Stimulated activated naive B cell treated with anti-CD40 and anti-IgM and Interleukin-4, amounts not matched to agents 10 μg/mL and 1 μg/mL and 100 μg/mL, for 72 hours (primary cell): ENCODE results near the gene GARRE1.
A peak's percentile ranks its signal among the peaks of the same experiment; 100 is the strongest.
"Not testable (repeated sequence)": the region's sequence is repeated elsewhere in the genome, so short reads cannot be mapped to it uniquely, and the experiment has no call there.

Experiments used
- ATAC-seq, 2 donors: fragments of 150-1000 bp; cut with Tn5 transposase; replicated peaks; 2 replicates each; pipeline ENCODE4 v1.10.0; 2021; ENCODE audit warnings: moderate library complexity in 1 of 2
- DNase-seq: peaks from one replicate; pipeline ENCODE4 v3.0.0; 2021
- H3K27ac Mint-ChIP-seq: one replicate; pipeline ENCODE4 v1.8.0; 2022; ENCODE audit warnings: mild to moderate bottlenecking, mixed read lengths
- H3K27me3 Mint-ChIP-seq, 2 donors: one replicate each; pipeline ENCODE4 v1.8.0; 2022; ENCODE audit warnings: mixed read lengths in 2 of 2
- H3K36me3 Mint-ChIP-seq, 2 donors: one replicate each; pipeline ENCODE4 v1.8.0; 2022; ENCODE audit warnings: mixed read lengths in 2 of 2, mild to moderate bottlenecking in 1 of 2
- H3K4me1 Mint-ChIP-seq, 2 donors: one replicate each; pipeline ENCODE4 v1.8.0; 2022; ENCODE audit warnings: mixed read lengths in 2 of 2, mild to moderate bottlenecking in 1 of 2
- H3K4me3 Mint-ChIP-seq, 2 donors: one replicate each; pipeline ENCODE4 v1.8.0; 2022; ENCODE audit warnings: mild to moderate bottlenecking in 2 of 2, mixed read lengths in 2 of 2, moderate library complexity in 1 of 2
- H3K9me3 Mint-ChIP-seq, 2 donors: one replicate each; pipeline ENCODE4 v1.8.0; 2022; ENCODE audit warnings: mixed read lengths in 2 of 2, mild to moderate bottlenecking in 1 of 2

GARRE1 gene

GRCh38 chr19:34277244-34277643 is 22.9 kb downstream of the GARRE1 start:
- Mint-ChIP-seq H3K9me3 (no peaks in the 10 kb centered on the region), H3K36me3 (peaks cover 12 to 27% of the 10 kb centered on the region in 2 donors), H3K4me1 (peaks cover 29 to 59% of the 10 kb centered on the region in 2 donors), H3K27ac (peak overlapping the region; percentile 38), H3K4me3 (no peak overlapping the region), H3K27me3 (no peaks in the 10 kb centered on the region)
- ATAC-seq = no peak
- no peak for DNase-seq

- no peaks in the 10 kb centered on the region for H3K9me3 Mint-ChIP-seq
- no peak overlapping the region for H3K4me3 Mint-ChIP-seq
- DNase-seq (no peak), ATAC-seq (no peak)
- no peaks in the 10 kb centered on the region for H3K27me3 Mint-ChIP-seq
- peaks cover 22 to 56% of the 10 kb centered on the region in 2 donors for H3K4me1 Mint-ChIP-seq
- H3K27ac Mint-ChIP-seq = peak overlapping the region; percentile 71
- peaks cover 12 to 22% of the 10 kb centered on the region in 2 donors for H3K36me3 Mint-ChIP-seq
Observed at GRCh38 chr19:34278783-34279182, 24.4 kb downstream of the GARRE1 start.

- not testable (repeated sequence) for H3K27me3 Mint-ChIP-seq, ATAC-seq, H3K27ac Mint-ChIP-seq, H3K4me3 Mint-ChIP-seq, H3K9me3 Mint-ChIP-seq, DNase-seq
- Mint-ChIP-seq H3K4me1 (peaks cover 10 to 36% of the 10 kb centered on the region in 2 donors), H3K36me3 (peaks cover 4 to 11% of the 10 kb centered on the region in 2 donors)
Observed at GRCh38 chr19:34281444-34281843, 27.1 kb downstream of the GARRE1 start.

GRCh38 chr19:34282611-34283519 is 28.5 kb downstream of the GARRE1 start:
- ATAC-seq (no peak), DNase-seq (no peak)
- no peak overlapping the region for H3K4me3 Mint-ChIP-seq
- H3K36me3 Mint-ChIP-seq = peaks cover 4 to 12% of the 10 kb centered on the region in 2 donors
- no peak overlapping the region for H3K27ac Mint-ChIP-seq
- no peaks in the 10 kb centered on the region for H3K27me3 Mint-ChIP-seq
- H3K9me3 Mint-ChIP-seq = no peaks in the 10 kb centered on the region
- H3K4me1 Mint-ChIP-seq = peaks cover 5 to 37% of the 10 kb centered on the region in 2 donors

- Mint-ChIP-seq H3K36me3 (peaks cover 10 to 18% of the 10 kb centered on the region in 2 donors), H3K4me3 (no peak overlapping the region)
- DNase-seq = no peak
Observed at GRCh38 chr19:34284505-34284904, 30.2 kb downstream of the GARRE1 start.

GRCh38 chr19:34287662-34288140 is 33.3 kb downstream of the GARRE1 start:
- ATAC-seq = peak in 1 of 2 donors; percentile 3
- no peaks in the 10 kb centered on the region for H3K27me3 Mint-ChIP-seq

More at GRCh38 chr19:34284505-34284904, 30.2 kb downstream of the GARRE1 start:
- Mint-ChIP-seq H3K27ac (no peak overlapping the region), H3K9me3 (no peaks in the 10 kb centered on the region), H3K27me3 (no peaks in the 10 kb centered on the region), H3K4me1 (peaks cover 12 to 41% of the 10 kb centered on the region in 2 donors)
- ATAC-seq = no peak

GRCh38 chr19:34288381-34288780 is 34.0 kb downstream of the GARRE1 start:
- Mint-ChIP-seq H3K4me3 (peak overlapping the region in 1 of 2 donors; percentile 62), H3K27ac (peak overlapping the region; percentile 88), H3K4me1 (peaks cover 10 to 23% of the 10 kb centered on the region in 2 donors), H3K27me3 (no peaks in the 10 kb centered on the region), H3K9me3 (no peaks in the 10 kb centered on the region), H3K36me3 (peaks cover 6 to 11% of the 10 kb centered on the region in 2 donors)
- DNase-seq (peak; percentile 60), ATAC-seq (peak; percentile 97 to 99)

More at GRCh38 chr19:34287662-34288140, 33.3 kb downstream of the GARRE1 start:
- DNase-seq = no peak
- no peaks in the 10 kb centered on the region for H3K9me3 Mint-ChIP-seq
- H3K27ac Mint-ChIP-seq = peak overlapping the region; percentile 88
- peaks cover 6 to 11% of the 10 kb centered on the region in 2 donors for H3K36me3 Mint-ChIP-seq
- H3K4me3 Mint-ChIP-seq = no peak overlapping the region
- peaks cover 12 to 30% of the 10 kb centered on the region in 2 donors for H3K4me1 Mint-ChIP-seq

- Mint-ChIP-seq H3K36me3 (peaks cover 6 to 11% of the 10 kb centered on the region in 2 donors), H3K4me3 (no peak overlapping the region), H3K4me1 (peaks cover 12 to 23% of the 10 kb centered on the region in 2 donors), H3K27ac (no peak overlapping the region), H3K27me3 (no peaks in the 10 kb centered on the region), H3K9me3 (no peaks in the 10 kb centered on the region)
- ATAC-seq (no peak), DNase-seq (no peak)
Observed at GRCh38 chr19:34291235-34291634, 36.9 kb downstream of the GARRE1 start.

GRCh38 chr19:34295103-34295502 is 40.7 kb downstream of the GARRE1 start:
- H3K27ac Mint-ChIP-seq = no peak overlapping the region
- no peak for DNase-seq
- H3K36me3 Mint-ChIP-seq = peaks cover 3 to 7% of the 10 kb centered on the region in 2 donors
- H3K4me3 Mint-ChIP-seq = no peak overlapping the region
- peaks cover 0 to 5% of the 10 kb centered on the region in 2 donors for H3K4me1 Mint-ChIP-seq
- no peaks in the 10 kb centered on the region for H3K27me3 Mint-ChIP-seq
- no peak for ATAC-seq
- H3K9me3 Mint-ChIP-seq = no peaks in the 10 kb centered on the region

GRCh38 chr19:34298891-34299520 is 44.7 kb downstream of the GARRE1 start:
- no peaks in the 10 kb centered on the region for H3K27me3 Mint-ChIP-seq
- H3K9me3 Mint-ChIP-seq = no peaks in the 10 kb centered on the region
- no peak overlapping the region for H3K4me3 Mint-ChIP-seq
- DNase-seq (no peak), ATAC-seq (no peak)
- H3K27ac Mint-ChIP-seq = no peak overlapping the region
- H3K36me3 Mint-ChIP-seq = peaks cover 7 to 10% of the 10 kb centered on the region in 2 donors
- H3K4me1 Mint-ChIP-seq = peaks cover 0 to 5% of the 10 kb centered on the region in 2 donors

GRCh38 chr19:34299576-34299975 is 45.2 kb downstream of the GARRE1 start:
- Mint-ChIP-seq H3K27ac (no peak overlapping the region), H3K27me3 (no peaks in the 10 kb centered on the region), H3K9me3 (no peaks in the 10 kb centered on the region), H3K4me1 (peaks cover 0 to 5% of the 10 kb centered on the region in 2 donors), H3K4me3 (no peak overlapping the region), H3K36me3 (peaks cover 7 to 10% of the 10 kb centered on the region in 2 donors)
- no peak for DNase-seq
- ATAC-seq = no peak

GRCh38 chr19:34300380-34300779 is 46.0 kb downstream of the GARRE1 start:
- no peaks in the 10 kb centered on the region for H3K9me3 Mint-ChIP-seq
- H3K4me3 Mint-ChIP-seq = no peak overlapping the region
- no peaks in the 10 kb centered on the region for H3K27me3 Mint-ChIP-seq
- H3K4me1 Mint-ChIP-seq = peaks cover 0 to 3% of the 10 kb centered on the region in 2 donors
- H3K27ac Mint-ChIP-seq = no peak overlapping the region
- H3K36me3 Mint-ChIP-seq = peaks cover 7 to 15% of the 10 kb centered on the region in 2 donors
- DNase-seq (no peak), ATAC-seq (no peak)

GRCh38 chr19:34300962-34301361 is 46.6 kb downstream of the GARRE1 start:
- Mint-ChIP-seq H3K27me3 (no peaks in the 10 kb centered on the region), H3K4me3 (no peak overlapping the region), H3K36me3 (peaks cover 7 to 16% of the 10 kb centered on the region in 2 donors), H3K4me1 (peaks cover 0 to 3% of the 10 kb centered on the region in 2 donors), H3K27ac (peak overlapping the region; percentile 57), H3K9me3 (no peaks in the 10 kb centered on the region)
- ATAC-seq (no peak), DNase-seq (no peak)
